GM21528 (cell line): ENCODE measurements around the gene UROD.
"Not testable (repeated sequence)": the region's sequence is repeated elsewhere in the genome, so short reads cannot be mapped to it uniquely, and the experiment has no call there.

ENCODE experiments used
- ATAC-seq: cut with Tn5 transposase; IDR thresholded peaks from one replicate; pipeline ENCODE4 v1.9.1; 2021; ENCODE audit warnings: mild to moderate bottlenecking, moderate library complexity; ENCODE audit not compliant: unreplicated experiment, low FRiP score

Gene UROD

GRCh38 chr1:45038240-45038639 is 26.2 kb downstream of the UROD start:
- no peak for ATAC-seq

GRCh38 chr1:45038661-45039364 is 26.8 kb downstream of the UROD start:
- ATAC-seq, result no peak

- ATAC-seq, result no peak
Observed at GRCh38 chr1:45040297-45040696, 28.2 kb downstream of the UROD start.

- ATAC-seq, result no peak
Observed at GRCh38 chr1:45043094-45043493, 31.0 kb downstream of the UROD start.

GRCh38 chr1:45044916-45045315 is 32.9 kb downstream of the UROD start:
- ATAC-seq, result no peak

GRCh38 chr1:45047032-45047431 is 35.0 kb downstream of the UROD start:
- ATAC-seq, result no peak

- no peak for ATAC-seq
Observed at GRCh38 chr1:45051005-45051772, 39.1 kb downstream of the UROD start.

- ATAC-seq, result no peak
Observed at GRCh38 chr1:45057542-45057941, 45.5 kb downstream of the UROD start.

- ATAC-seq, result no peak
Observed at GRCh38 chr1:45059829-45060228, 47.8 kb downstream of the UROD start.

- not testable (repeated sequence) for ATAC-seq
Observed at GRCh38 chr1:45062463-45062862, 50.4 kb downstream of the UROD start.

- no peak for ATAC-seq
Observed at GRCh38 chr1:45065083-45065482, 53.0 kb downstream of the UROD start.
